Stimulated activated CD8-positive, alpha-beta memory T cell treated with anti-CD3 and anti-CD28 coated beads, Interleukin-7, amount 100 ng/mL, for 1 hour (primary cell): Measurements from ENCODE around the gene DGAT2L6.
"Not testable (repeated sequence)": the region's sequence is repeated elsewhere in the genome, so short reads cannot be mapped to it uniquely, and the experiment has no call there.

ENCODE experiments used
- DNase-seq, 2 donors: peaks; one replicate each; pipeline ENCODE4 v3.0.0-alpha.2; 2020; ENCODE audit warnings: low read depth in 2 of 2

The DGAT2L6 gene

GRCh38 chrX:70196961-70197720 is 19.9 kb downstream of the DGAT2L6 start:
- peak; percentile 19 to 24 for DNase-seq

- no peak for DNase-seq
Observed at GRCh38 chrX:70201732-70202131, 24.4 kb downstream of the DGAT2L6 start.

GRCh38 chrX:70208479-70208878 is 31.2 kb downstream of the DGAT2L6 start:
- DNase-seq: no peak

GRCh38 chrX:70209570-70209969 is 32.3 kb downstream of the DGAT2L6 start:
- not testable (repeated sequence) for DNase-seq

GRCh38 chrX:70219938-70220764 is 42.9 kb downstream of the DGAT2L6 start:
- no peak for DNase-seq

- DNase-seq: no peak
Observed at GRCh38 chrX:70226048-70226447, 48.8 kb downstream of the DGAT2L6 start.

GRCh38 chrX:70226687-70227086 is 49.4 kb downstream of the DGAT2L6 start:
- DNase-seq: no peak

GRCh38 chrX:70231666-70232065 is 54.4 kb downstream of the DGAT2L6 start:
- DNase-seq: no peak

GRCh38 chrX:70234355-70234754 is 57.1 kb downstream of the DGAT2L6 start, which contains the start of gene AWAT1:
Gene AWAT1, plus strand, starts transcription at chrX:70234655. Its CDS starts 41 bp downstream, at chrX:70234696.
- no peak for DNase-seq

GRCh38 chrX:70240751-70241150 is 63.5 kb downstream of the DGAT2L6 start:
- DNase-seq: no peak

GRCh38 chrX:70241501-70241900 is 64.2 kb downstream of the DGAT2L6 start:
- DNase-seq: no peak

GRCh38 chrX:70243601-70244000 is 66.3 kb downstream of the DGAT2L6 start:
- not testable (repeated sequence) for DNase-seq

- no peak for DNase-seq
Observed at GRCh38 chrX:70244881-70245280, 67.6 kb downstream of the DGAT2L6 start.

- DNase-seq: no peak
Observed at GRCh38 chrX:70247252-70247651, 70.0 kb downstream of the DGAT2L6 start.

GRCh38 chrX:70252491-70252890 is 75.2 kb downstream of the DGAT2L6 start:
- no peak for DNase-seq

- DNase-seq: no peak
Observed at GRCh38 chrX:70253377-70254062, 76.2 kb downstream of the DGAT2L6 start.

- DNase-seq: no peak
Observed at GRCh38 chrX:70254063-70254400, 76.7 kb downstream of the DGAT2L6 start.

GRCh38 chrX:70254909-70255308 is 77.6 kb downstream of the DGAT2L6 start:
- DNase-seq: no peak
